Peyer's patch (tissue), 4 donors: ENCODE measurements around the gene ALOXE3. TPM values are rescaled to one million over a fixed set of nuclear protein-coding genes. Genes with fewer than 3 reads are reported as not detected.

Source experiments
- DNase-seq, 3 donors: peaks; one replicate each; pipeline ENCODE4 v3.0.0-alpha.2; 2017 to 2019
- H3K27ac ChIP-seq, 4 donors: fragments of 200-600 bp; sonication (generic); one replicate each; pipeline ENCODE4 v1.5.1; 2016 to 2019
- H3K27me3 ChIP-seq, 2 donors: fragments of 200-600 bp; sonication (generic); one replicate each; pipeline ENCODE4 v1.5.1; 2019
- H3K36me3 ChIP-seq, 3 donors: fragments of 200-600 bp; sonication (generic); one replicate each; pipeline ENCODE4 v1.5.1; 2016 to 2019
- H3K4me1 ChIP-seq, 4 donors: fragments of 200-600 bp; sonication (generic); one replicate each; pipeline ENCODE4 v1.5.1; 2016 to 2019
- H3K4me3 ChIP-seq, 4 donors: fragments of 200-600 bp; sonication (generic); 1 replicate in 3 of 4; 2 replicates in 1 of 4; pipeline ENCODE4 v1.5.1; 2016 to 2019; ENCODE audit warnings: mild to moderate bottlenecking in 1 of 4
- H3K9me3 ChIP-seq, 4 donors: fragments of 200-600 bp; sonication (generic); one replicate each; pipeline ENCODE4 v1.5.1; 2016 to 2019; ENCODE audit warnings: mild to moderate bottlenecking in 1 of 4
- POLR2A ChIP-seq, 2 donors: fragments of 450-650 bp; IDR thresholded peaks; one replicate each; pipeline ENCODE4 v1.5.1; 2017; ENCODE audit warnings: antibody characterized with exemption in 2 of 2, mild to moderate bottlenecking in 2 of 2, moderate library complexity in 2 of 2
- total RNA-seq, 4 donors: library from RNA; depleted of rRNA; stranded (reverse); fragments of >200 nt; gene quantifications; one replicate each; pipeline ENCODE4 v1.1.0, GENCODE V29; 2016
- TF ChIP-seq, protein P1 (sequence below), 6 experiments: fragments of 450-650 bp in 4 of 6; fragments of 200-600 bp in 2 of 6; sonication (generic) in 1 of 6; IDR thresholded peaks; one replicate each; pipeline ENCODE4 v1.5.1; 2017 to 2019; ENCODE audit warnings: antibody characterized with exemption in 6 of 6, mild to moderate bottlenecking in 3 of 6, moderate library complexity in 1 of 6

ALOXE3 gene
- total RNA-seq, 4 donors from 2014 or later, result not detected

DNA sequence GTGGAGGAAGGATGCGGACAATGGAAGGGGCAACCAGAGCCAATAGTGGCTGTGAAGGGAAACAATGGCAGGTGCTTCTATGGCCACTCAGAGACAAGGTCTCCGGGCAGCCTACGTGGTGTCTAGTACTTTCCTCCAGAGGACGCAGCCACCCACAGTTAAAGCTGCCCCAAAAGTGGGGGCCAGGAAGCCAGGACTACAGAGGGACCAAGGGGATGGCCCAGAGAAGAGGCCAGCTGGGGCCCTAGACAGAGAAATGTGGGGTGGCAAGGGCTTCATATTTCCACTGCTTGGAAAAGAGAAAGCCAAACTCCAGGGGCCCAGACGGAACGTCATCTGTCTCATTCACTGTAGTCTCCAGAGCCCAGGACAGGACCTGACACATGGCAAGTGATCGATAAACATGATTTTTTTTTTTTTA lies 34.7 kb upstream of the ALOXE3 start:
- Histone ChIP-seq H3K27ac (peak overlapping the region; percentile 91 to 99 (median 99)), H3K9me3 (no peaks in the 10 kb centered on the region), H3K4me1 (peaks cover 2 to 40% (median 27%) of the 10 kb centered on the region in 4 donors), H3K36me3 (peaks cover 0 to 30% (median 7%) of the 10 kb centered on the region in 3 donors), H3K27me3 (no peaks in the 10 kb centered on the region), H3K4me3 (peak overlapping the region in 3 of 4 donors; percentile 37 to 62 (median 62))
- DNase-seq, result no peak
- no peak for TF ChIP-seq POLR2A (IDR thresholded peaks at IDR 0.05)
- TF ChIP-seq, protein P1, sequence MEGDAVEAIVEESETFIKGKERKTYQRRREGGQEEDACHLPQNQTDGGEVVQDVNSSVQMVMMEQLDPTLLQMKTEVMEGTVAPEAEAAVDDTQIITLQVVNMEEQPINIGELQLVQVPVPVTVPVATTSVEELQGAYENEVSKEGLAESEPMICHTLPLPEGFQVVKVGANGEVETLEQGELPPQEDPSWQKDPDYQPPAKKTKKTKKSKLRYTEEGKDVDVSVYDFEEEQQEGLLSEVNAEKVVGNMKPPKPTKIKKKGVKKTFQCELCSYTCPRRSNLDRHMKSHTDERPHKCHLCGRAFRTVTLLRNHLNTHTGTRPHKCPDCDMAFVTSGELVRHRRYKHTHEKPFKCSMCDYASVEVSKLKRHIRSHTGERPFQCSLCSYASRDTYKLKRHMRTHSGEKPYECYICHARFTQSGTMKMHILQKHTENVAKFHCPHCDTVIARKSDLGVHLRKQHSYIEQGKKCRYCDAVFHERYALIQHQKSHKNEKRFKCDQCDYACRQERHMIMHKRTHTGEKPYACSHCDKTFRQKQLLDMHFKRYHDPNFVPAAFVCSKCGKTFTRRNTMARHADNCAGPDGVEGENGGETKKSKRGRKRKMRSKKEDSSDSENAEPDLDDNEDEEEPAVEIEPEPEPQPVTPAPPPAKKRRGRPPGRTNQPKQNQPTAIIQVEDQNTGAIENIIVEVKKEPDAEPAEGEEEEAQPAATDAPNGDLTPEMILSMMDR (IDR thresholded peaks at IDR 0.05), result no peak

- Histone ChIP-seq H3K4me3 (peak within 1 kb of the TSS; percentile 37 to 62 (median 55)), H3K4me1 (peaks cover 2 to 40% (median 27%) of the 10 kb centered on the region in 4 donors), H3K36me3 (peaks cover 0 to 38% (median 9%) of the 10 kb centered on the region in 3 donors), H3K9me3 (no peaks in the 10 kb centered on the region), H3K27me3 (no peaks in the 10 kb centered on the region), H3K27ac (peak within 1 kb of the TSS; percentile 91 to 99 (median 99))
- DNase-seq, result peak; percentile 88 to 97 (median 97)
- TF ChIP-seq POLR2A (IDR thresholded peaks at IDR 0.05), result peak; percentile 89 to 96
- TF ChIP-seq, protein P1 (IDR thresholded peaks at IDR 0.05), result peak in 1 of 6 experiments; percentile 19
Observed at GRCh38 chr17:8152112-8152775, 33.9 kb upstream of the ALOXE3 start, which contains the start of gene PER1. Gene PER1 (minus strand): TSS chr17:8152404. CDS start chr17:8150706, 1,698 bp downstream.

DNA sequence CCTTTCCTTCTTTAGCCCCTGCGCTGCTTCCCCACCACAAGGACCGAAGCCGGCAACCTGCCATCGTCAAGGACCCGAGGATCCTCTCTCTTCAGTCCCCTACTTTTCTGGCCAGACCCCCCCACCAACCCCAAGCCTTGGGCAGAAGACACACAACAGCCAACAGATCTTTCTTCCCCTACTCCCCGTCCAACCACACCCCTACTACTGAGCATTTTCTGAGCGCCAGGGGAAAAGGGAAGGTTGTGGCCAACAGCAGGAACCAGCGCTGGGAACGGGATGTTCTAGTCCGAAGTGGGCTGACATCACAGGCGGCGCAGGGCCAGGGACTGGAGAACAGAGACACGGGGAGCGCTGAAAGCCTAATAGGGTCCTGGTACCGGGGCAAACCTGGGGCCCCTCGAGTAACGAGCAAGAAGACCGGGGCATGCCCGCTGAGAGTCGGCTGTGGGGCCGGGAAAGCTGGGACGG lies 33.4 kb upstream of the ALOXE3 start:
- no peaks in the 10 kb centered on the region for H3K9me3 ChIP-seq
- peaks cover 2 to 36% (median 26%) of the 10 kb centered on the region in 4 donors for H3K4me1 ChIP-seq
- H3K36me3 ChIP-seq, result peaks cover 0 to 43% (median 9%) of the 10 kb centered on the region in 3 donors
- peak overlapping the region; percentile 37 to 62 (median 55) for H3K4me3 ChIP-seq
- peak; percentile 79 to 94 (median 84) for DNase-seq
- H3K27ac ChIP-seq, result peak overlapping the region; percentile 91 to 99 (median 99)
- TF ChIP-seq, protein P1 (IDR thresholded peaks at IDR 0.05), result no peak
- TF ChIP-seq POLR2A (IDR thresholded peaks at IDR 0.05), result peak in 1 of 2 donors; percentile 29
- H3K27me3 ChIP-seq, result no peaks in the 10 kb centered on the region

GRCh38 chr17:8151120-8151640 lies 32.9 kb upstream of the ALOXE3 start:
- H3K36me3 ChIP-seq, result peaks cover 0 to 48% (median 9%) of the 10 kb centered on the region in 3 donors
- no peaks in the 10 kb centered on the region for H3K27me3 ChIP-seq
- peak; percentile 83 to 96 (median 88) for DNase-seq
- H3K4me3 ChIP-seq, result peak overlapping the region; percentile 37 to 62 (median 55)
- peak overlapping the region; percentile 91 to 99 (median 99) for H3K27ac ChIP-seq
- H3K9me3 ChIP-seq, result no peaks in the 10 kb centered on the region
- TF ChIP-seq POLR2A (IDR thresholded peaks at IDR 0.05), result no peak
- TF ChIP-seq, protein P1 (IDR thresholded peaks at IDR 0.05), result peak in 4 of 6 experiments; percentile 5 to 28 (median 8)
- peaks cover 2 to 36% (median 26%) of the 10 kb centered on the region in 4 donors for H3K4me1 ChIP-seq

DNA sequence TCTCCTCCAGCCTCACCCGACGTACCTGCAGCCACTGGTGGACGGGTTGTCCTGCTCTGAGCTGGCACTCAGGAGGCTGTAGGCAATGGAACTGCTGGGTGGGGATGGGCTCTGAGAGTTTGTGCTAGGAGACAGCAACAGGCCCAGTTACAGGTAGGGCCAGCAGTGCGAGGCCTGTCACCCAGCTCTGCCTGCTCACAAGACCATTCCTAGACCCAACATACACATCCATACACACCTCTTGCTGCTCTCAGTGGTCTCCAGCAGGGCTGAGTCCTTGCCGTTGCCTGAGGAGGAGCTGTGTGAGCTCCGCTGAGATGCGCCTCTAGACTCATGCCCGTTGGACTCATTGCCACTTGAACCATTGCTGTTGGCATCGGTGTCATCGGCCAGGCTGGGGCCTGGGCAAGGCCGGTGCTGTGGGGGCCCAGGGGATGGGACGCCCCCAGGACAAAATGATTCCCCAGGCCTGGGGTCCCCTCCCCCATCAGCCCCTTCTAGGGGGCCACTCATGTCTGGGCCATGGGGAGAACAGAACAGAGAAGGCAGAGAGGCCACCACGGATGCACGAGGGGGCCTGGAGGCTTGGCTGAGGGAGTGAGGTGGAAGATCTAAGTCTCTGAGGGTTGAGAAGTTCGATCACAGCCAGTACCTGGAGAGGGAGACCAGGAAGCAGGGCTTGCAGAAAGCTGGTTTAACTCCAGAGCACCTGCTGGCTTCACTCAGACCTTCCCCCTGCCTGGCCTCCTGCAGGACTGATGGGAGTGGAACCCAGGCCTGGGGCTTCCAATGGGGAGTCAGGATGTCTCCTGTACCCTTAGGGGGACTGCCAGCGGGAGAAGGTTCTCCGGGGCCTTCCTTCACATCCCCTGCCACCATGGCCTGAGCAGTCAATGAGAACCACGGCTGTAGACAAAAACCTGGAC lies 32.1 kb upstream of the ALOXE3 start:
- TF ChIP-seq POLR2A (IDR thresholded peaks at IDR 0.05), result no peak
- TF ChIP-seq, protein P1 (IDR thresholded peaks at IDR 0.05), result no peak
- Histone ChIP-seq H3K9me3 (no peaks in the 10 kb centered on the region), H3K27ac (peak overlapping the region; percentile 91 to 99 (median 99)), H3K4me1 (peaks cover 2 to 36% (median 26%) of the 10 kb centered on the region in 4 donors), H3K4me3 (peak overlapping the region; percentile 37 to 62 (median 55)), H3K27me3 (no peaks in the 10 kb centered on the region), H3K36me3 (peaks cover 0 to 55% (median 9%) of the 10 kb centered on the region in 3 donors)
- no peak for DNase-seq
